ENCODE data around the gene ITGA11. TPM values are rescaled to one million over a fixed set of nuclear protein-coding genes. Genes with fewer than 3 reads are reported as not detected.

ITGA11 gene
- total and polyA plus RNA-seq, 12 donors, result 1.4 to 25.9 (median 12.3) TPM

DNA sequence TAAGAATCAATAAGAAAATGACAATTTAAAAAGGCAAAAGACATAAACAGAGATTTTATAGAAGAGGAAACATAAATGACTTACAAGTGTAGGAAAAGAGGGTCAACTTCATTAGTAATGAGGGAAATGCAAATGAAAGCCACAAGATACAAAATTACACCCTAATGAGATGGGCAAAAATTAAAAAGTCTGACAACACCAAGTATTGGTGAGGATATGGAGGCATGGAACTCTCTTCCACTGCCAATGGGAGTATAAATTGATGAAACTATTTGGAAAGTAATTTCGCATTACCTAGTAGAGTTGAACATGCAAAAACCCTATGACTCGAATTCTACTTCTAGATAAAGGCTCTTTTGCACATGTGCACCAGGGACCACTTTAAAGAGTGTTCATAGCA lies 28.2 kb upstream of the ITGA11 start:
- ATAC-seq, result no peak
- DNase-seq, result no peak
- WGBS, 2 donors, result 72 to 94% methylated on average over 2 of the region's 2 CpGs

DNA sequence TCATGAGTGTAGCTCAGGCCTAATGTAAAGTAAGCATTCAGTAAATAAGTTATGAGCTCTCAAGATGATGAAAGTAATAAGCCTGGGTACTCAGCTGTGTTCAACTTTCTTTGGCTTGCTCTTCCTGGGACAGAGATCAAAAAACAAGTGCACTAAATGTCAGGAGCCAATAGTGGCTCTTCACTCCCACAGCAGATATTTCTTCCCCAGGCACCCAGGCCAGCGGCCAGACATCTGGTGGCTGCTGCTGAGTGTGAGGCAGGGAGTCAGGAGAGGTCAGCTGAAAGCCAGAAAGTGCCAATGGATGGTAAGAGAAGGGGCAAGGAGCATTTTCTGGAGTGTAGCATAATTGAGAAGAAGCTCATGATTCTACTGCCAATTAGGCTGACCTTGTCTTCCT lies 18.2 kb upstream of the ITGA11 start:
- Histone ChIP-seq H3K4me1 (peaks cover 0 to 16% (median 0%) of the 10 kb centered on the region in 9 donors), H3K27me3 (peaks cover 0 to 25% (median 6%) of the 10 kb centered on the region in 7 donors), H3K4me3 (no peak overlapping the region), H3K9me3 (peaks cover 0 to 6% (median 0%) of the 10 kb centered on the region in 11 donors), H3K27ac (peak overlapping the region in 1 of 10 donors; percentile 16), H3K36me3 (no peaks in the 10 kb centered on the region)
- peak in 7 of 8 donors; percentile 50 to 92 (median 89) for ATAC-seq
- TF ChIP-seq, protein P1, sequence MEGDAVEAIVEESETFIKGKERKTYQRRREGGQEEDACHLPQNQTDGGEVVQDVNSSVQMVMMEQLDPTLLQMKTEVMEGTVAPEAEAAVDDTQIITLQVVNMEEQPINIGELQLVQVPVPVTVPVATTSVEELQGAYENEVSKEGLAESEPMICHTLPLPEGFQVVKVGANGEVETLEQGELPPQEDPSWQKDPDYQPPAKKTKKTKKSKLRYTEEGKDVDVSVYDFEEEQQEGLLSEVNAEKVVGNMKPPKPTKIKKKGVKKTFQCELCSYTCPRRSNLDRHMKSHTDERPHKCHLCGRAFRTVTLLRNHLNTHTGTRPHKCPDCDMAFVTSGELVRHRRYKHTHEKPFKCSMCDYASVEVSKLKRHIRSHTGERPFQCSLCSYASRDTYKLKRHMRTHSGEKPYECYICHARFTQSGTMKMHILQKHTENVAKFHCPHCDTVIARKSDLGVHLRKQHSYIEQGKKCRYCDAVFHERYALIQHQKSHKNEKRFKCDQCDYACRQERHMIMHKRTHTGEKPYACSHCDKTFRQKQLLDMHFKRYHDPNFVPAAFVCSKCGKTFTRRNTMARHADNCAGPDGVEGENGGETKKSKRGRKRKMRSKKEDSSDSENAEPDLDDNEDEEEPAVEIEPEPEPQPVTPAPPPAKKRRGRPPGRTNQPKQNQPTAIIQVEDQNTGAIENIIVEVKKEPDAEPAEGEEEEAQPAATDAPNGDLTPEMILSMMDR (IDR thresholded peaks at IDR 0.05), result no peak
- intact Hi-C loops (cut with DNase I), result loop anchor here in 2 of 10 donors (10.0 kb wide), 2 partner anchors 55 to 65 kb away; no protein-coding TSS in a partner anchor
- 30 to 45% methylated on average over 1 of the region's 1 CpG for WGBS, 2 donors
- DNase-seq, result peak in 1 of 2 donors; percentile 44

More for the DNA sequence above, 28.2 kb upstream of the ITGA11 start:
- intact Hi-C loops (cut with DNase I), result no loop called here
- TF ChIP-seq, protein P1 (IDR thresholded peaks at IDR 0.05), result no peak
- Histone ChIP-seq H3K27ac (no peak overlapping the region), H3K4me1 (peaks cover 0 to 6% (median 0%) of the 10 kb centered on the region in 9 donors), H3K4me3 (no peak overlapping the region), H3K9me3 (peaks cover 0 to 8% (median 0%) of the 10 kb centered on the region in 11 donors), H3K27me3 (peaks cover 0 to 11% (median 0%) of the 10 kb centered on the region in 7 donors), H3K36me3 (no peaks in the 10 kb centered on the region)

DNA sequence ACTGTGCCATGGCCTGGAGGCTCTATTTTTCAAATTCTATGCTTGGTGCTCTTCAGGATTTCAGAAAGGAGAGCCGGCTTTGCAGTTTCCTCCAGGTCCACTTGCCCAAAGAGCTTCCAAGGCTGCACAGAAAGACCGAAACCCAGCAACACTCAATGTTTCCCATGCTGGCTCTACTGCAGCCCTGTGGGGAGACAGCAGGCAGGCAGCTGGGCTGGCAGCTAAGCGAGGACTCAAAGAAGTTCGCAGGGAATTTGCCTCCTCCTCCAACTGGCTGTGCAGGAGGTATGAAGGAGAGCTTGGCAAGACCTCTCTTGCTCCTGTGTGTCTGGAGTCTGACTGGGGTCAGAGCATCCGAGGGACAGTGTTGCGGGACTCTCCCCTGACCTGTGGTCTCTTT lies 17.4 kb upstream of the ITGA11 start:
- intact Hi-C loops (cut with DNase I), result loop anchor here in 1 of 10 donors (10.0 kb wide), 1 partner anchor 45 kb away; no protein-coding TSS in a partner anchor
- Histone ChIP-seq H3K36me3 (no peaks in the 10 kb centered on the region), H3K9me3 (peaks cover 0 to 6% (median 0%) of the 10 kb centered on the region in 11 donors), H3K4me1 (peaks cover 0 to 16% (median 0%) of the 10 kb centered on the region in 9 donors), H3K4me3 (no peak overlapping the region), H3K27me3 (peaks cover 0 to 25% (median 6%) of the 10 kb centered on the region in 7 donors), H3K27ac (no peak overlapping the region)
- TF ChIP-seq, protein P1 (IDR thresholded peaks at IDR 0.05), result no peak
- ATAC-seq, result peak in 6 of 8 donors; percentile 45 to 82 (median 62)
- WGBS, 2 donors, result 76 to 81% methylated on average over 6 of the region's 6 CpGs
- no peak for DNase-seq

DNA sequence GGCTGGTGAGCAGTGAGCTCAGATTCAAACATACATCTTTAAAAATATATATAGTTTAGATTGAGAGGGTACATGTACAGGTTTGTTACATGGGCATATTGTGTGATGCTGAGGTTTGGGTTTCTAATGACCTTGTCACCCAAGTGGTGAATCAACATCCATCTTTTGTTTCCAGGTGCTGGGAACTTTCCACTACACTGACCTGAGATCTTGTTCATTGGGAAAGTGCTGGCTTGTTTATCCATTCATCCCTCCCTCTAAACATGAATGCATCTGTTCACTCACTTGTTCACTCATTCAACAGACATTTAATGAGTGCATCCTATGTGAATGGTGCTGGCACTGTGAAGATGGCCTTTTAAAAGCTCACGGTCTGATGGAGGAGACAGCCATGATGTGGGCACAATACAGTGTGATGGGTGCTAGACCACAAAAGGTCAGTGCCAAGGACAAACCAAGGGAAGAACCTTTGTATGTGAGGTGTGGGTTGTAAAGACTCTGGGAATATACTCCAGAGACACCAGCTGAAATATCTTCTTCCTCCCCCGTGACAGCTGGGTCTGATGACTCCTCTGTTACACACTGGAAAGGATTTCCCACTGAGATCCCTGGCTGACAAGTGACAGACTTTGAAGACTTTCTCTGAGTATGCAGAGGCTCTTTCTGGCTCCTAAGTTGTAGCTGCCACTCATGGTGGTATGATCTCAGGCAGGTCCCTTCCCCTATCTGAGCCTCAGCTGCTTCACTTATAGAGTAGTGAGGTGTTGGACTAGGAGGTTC lies 16.2 kb upstream of the ITGA11 start:
- Histone ChIP-seq H3K27ac (no peak overlapping the region), H3K9me3 (peaks cover 0 to 7% (median 0%) of the 10 kb centered on the region in 11 donors), H3K36me3 (no peaks in the 10 kb centered on the region), H3K4me1 (peaks cover 0 to 16% (median 0%) of the 10 kb centered on the region in 9 donors), H3K4me3 (no peak overlapping the region), H3K27me3 (peaks cover 0 to 25% (median 6%) of the 10 kb centered on the region in 7 donors)
- TF ChIP-seq, protein P1 (IDR thresholded peaks at IDR 0.05), result no peak
- DNase-seq (no peak), ATAC-seq (no peak)
- WGBS, 2 donors, result 46 to 50% methylated on average over 2 of the region's 2 CpGs
- intact Hi-C loops (cut with DNase I), result loop anchor here in 1 of 10 donors (10.0 kb wide), 1 partner anchor 47 kb away; no protein-coding TSS in a partner anchor
